H1 (cell line): ENCODE data around the gene RBMS1. TPM values are rescaled to one million over a fixed set of nuclear protein-coding genes. Genes with fewer than 3 reads are reported as not detected.

Experiments
- CTCF ChIA-PET: fragments of 300-600 bp; sonication (Branson Sonifier 250); formaldehyde crosslinking; loops from one replicate; lab custom pipeline; 2021; ENCODE audit not compliant: partially characterized antibody; lab: Charles Lee
- POLR2A ChIA-PET: fragments of 300-600 bp; sonication (Branson Sonifier 250); formaldehyde crosslinking; loops from one replicate; lab custom pipeline; 2021; ENCODE audit warnings: inconsistent platforms; ENCODE audit not compliant: partially characterized antibody; lab: Charles Lee
- DNase-seq, 2 experiments: peaks; one replicate each; pipeline versions ENCODE4 v3.0.0 to v3.0.0-alpha.2; 2010 to 2022; ENCODE audit warnings: low spot score in 2 of 2, low read depth in 1 of 2, mixed read lengths in 1 of 2
- FAIRE-seq: peaks from 2 replicates; lab custom pipeline; 2011; peaks lifted over from hg19 to GRCh38; lab: Jason Lieb, UNC
- H2AFZ ChIP-seq: 2 replicates; pipeline ENCODE4 v1.8.1; 2012; ENCODE audit warnings: low read length, inconsistent platforms
- H2AK5ac ChIP-seq: 2 replicates; pipeline ENCODE4 v1.6.1; 2013; ENCODE audit warnings: low read depth, low read length
- H2BK120ac ChIP-seq: replicated peaks from 2 replicates; pipeline ENCODE3; 2013; ENCODE audit warnings: low read depth, low read length, inconsistent platforms
- H2BK12ac ChIP-seq: 2 replicates; pipeline ENCODE4 v1.6.1; 2013; ENCODE audit warnings: low read depth, low read length
- H2BK15ac ChIP-seq: 2 replicates; pipeline ENCODE4 v1.6.1; 2013; ENCODE audit warnings: low read length
- H2BK20ac ChIP-seq: 2 replicates; pipeline ENCODE4 v1.6.1; 2013; ENCODE audit warnings: low read length
- H2BK5ac ChIP-seq: 2 replicates; pipeline ENCODE4 v1.6.1; 2013; ENCODE audit warnings: low read depth, low read length
- H3K14ac ChIP-seq: 2 replicates; pipeline ENCODE4 v1.6.1; 2013; ENCODE audit warnings: inconsistent platforms; ENCODE audit not compliant: insufficient read length
- H3K18ac ChIP-seq: 2 replicates; pipeline ENCODE4 v1.6.1; 2013; ENCODE audit warnings: low read length; ENCODE audit errors: extremely low read depth
- H3K23ac ChIP-seq: 2 replicates; pipeline ENCODE4 v1.6.1; 2013; ENCODE audit warnings: inconsistent platforms; ENCODE audit not compliant: insufficient read length
- H3K23me2 ChIP-seq: 2 replicates; pipeline ENCODE4 v1.6.1; 2013; ENCODE audit warnings: low read depth, low read length
- H3K27ac ChIP-seq: 2 replicates; pipeline ENCODE4 v1.6.1; 2011; ENCODE audit warnings: low read depth, low read length, inconsistent platforms
- H3K27me3 ChIP-seq, 4 experiments: replicated peaks in 1 of 4; 1 replicate in 1 of 4; 2 replicates in 3 of 4; pipeline versions ENCODE4 v1.6.1 to v1.8.1; 2011 to 2013; ENCODE audit warnings: low read length in 3 of 4, mild to moderate bottlenecking in 3 of 4, inconsistent platforms in 2 of 4, mixed read lengths in 2 of 4, moderate library complexity in 1 of 4; ENCODE audit not compliant: control insufficient read depth in 3 of 4, insufficient read depth in 3 of 4; ENCODE audit errors: extremely low read depth in 1 of 4
- H3K36me3 ChIP-seq, 4 experiments: 2 replicates each; pipeline versions ENCODE4 v1.6.1 to v1.8.1; 2011 to 2013; ENCODE audit warnings: mild to moderate bottlenecking in 4 of 4, low read length in 3 of 4, moderate library complexity in 2 of 4, control low read depth in 1 of 4, inconsistent platforms in 1 of 4; ENCODE audit not compliant: insufficient read depth in 4 of 4, control insufficient read depth in 2 of 4
- H3K4ac ChIP-seq: replicated peaks from 2 replicates; pipeline ENCODE3; 2013; ENCODE audit warnings: low read length, low read depth, mixed read lengths, inconsistent platforms; ENCODE audit not compliant: insufficient read length
- H3K4me1 ChIP-seq, 4 experiments: replicated peaks in 1 of 4; 1 replicate in 1 of 4; 2 replicates in 3 of 4; pipeline versions ENCODE4 v1.6.1 to v1.8.1; 2011 to 2013; ENCODE audit warnings: low read length in 3 of 4, inconsistent platforms in 2 of 4, mixed read lengths in 1 of 4; ENCODE audit not compliant: insufficient read depth in 4 of 4, control insufficient read depth in 3 of 4
- H3K4me2 ChIP-seq, 2 experiments: 2 replicates each; pipeline versions ENCODE4 v1.6.1 to v1.8.1; 2011 to 2013; ENCODE audit warnings: low read depth in 2 of 2, low read length in 2 of 2, control low read depth in 1 of 2, inconsistent platforms in 1 of 2, mild to moderate bottlenecking in 1 of 2; ENCODE audit not compliant: insufficient read depth in 1 of 2
- H3K4me3 ChIP-seq, 4 experiments: fragments of 200-600, 300-600 bp in 1 of 4; sonication (generic), shearing (Covaris generic), sonication (Bioruptor Twin) in 1 of 4; 2 replicates each; pipeline versions ENCODE4 v1.5.1 to v1.8.1; 2011 to 2016; ENCODE audit warnings: low read length in 4 of 4, low read depth in 3 of 4, control low read depth in 2 of 4, inconsistent platforms in 2 of 4, mild to moderate bottlenecking in 2 of 4, mixed read lengths in 1 of 4, moderate library complexity in 1 of 4; ENCODE audit not compliant: insufficient read depth in 2 of 4; ENCODE audit errors: extremely low read depth in 1 of 4
- H3K56ac ChIP-seq: replicated peaks from 2 replicates; pipeline ENCODE3; 2013; ENCODE audit warnings: low read depth, mild to moderate bottlenecking, mixed read lengths, low read length, inconsistent platforms; ENCODE audit not compliant: insufficient read length
- H3K79me1 ChIP-seq: 2 replicates; pipeline ENCODE4 v1.6.1; 2013; ENCODE audit warnings: low read depth, low read length, control low read depth
- H3K79me2 ChIP-seq, 2 experiments: 2 replicates each; pipeline versions ENCODE4 v1.6.1 to v1.8.1; 2012 to 2013; ENCODE audit warnings: low read length in 2 of 2, mild to moderate bottlenecking in 2 of 2, inconsistent platforms in 1 of 2; ENCODE audit not compliant: insufficient read depth in 2 of 2, control insufficient read depth in 1 of 2
- H3K9ac ChIP-seq, 4 experiments: replicated peaks in 1 of 4; 1 replicate in 1 of 4; 2 replicates in 3 of 4; pipeline versions ENCODE4 v1.6.1 to v1.8.1; 2011 to 2013; ENCODE audit warnings: low read depth in 3 of 4, low read length in 3 of 4, control low read depth in 2 of 4, mild to moderate bottlenecking in 2 of 4, moderate library complexity in 2 of 4, inconsistent platforms in 1 of 4; ENCODE audit errors: extremely low read depth in 1 of 4
- H3K9me3 ChIP-seq, 2 experiments: 2 replicates each; pipeline versions ENCODE4 v1.6.1 to v1.8.1; 2012 to 2013; ENCODE audit warnings: mild to moderate bottlenecking in 2 of 2, moderate library complexity in 2 of 2, control low read depth in 1 of 2, inconsistent platforms in 1 of 2, low read depth in 1 of 2, low read length in 1 of 2, mixed read lengths in 1 of 2; ENCODE audit not compliant: insufficient read depth in 2 of 2
- H4K20me1 ChIP-seq, 2 experiments: replicated peaks in 1 of 2; 2 replicates each; pipeline versions ENCODE3 to v1.8.1; 2011 to 2013; ENCODE audit warnings: inconsistent platforms in 2 of 2, low read length in 2 of 2, mild to moderate bottlenecking in 1 of 2; ENCODE audit not compliant: insufficient read depth in 2 of 2, control insufficient read depth in 1 of 2
- H4K5ac ChIP-seq: 2 replicates; pipeline ENCODE4 v1.6.1; 2013; ENCODE audit warnings: low read length, low read depth, mixed read lengths, inconsistent platforms; ENCODE audit not compliant: insufficient read length
- H4K8ac ChIP-seq: 2 replicates; pipeline ENCODE4 v1.8.0; 2013; ENCODE audit warnings: mild to moderate bottlenecking, moderate library complexity, low read length, inconsistent platforms; ENCODE audit not compliant: insufficient read depth; ENCODE audit errors: extremely low read depth
- H4K91ac ChIP-seq: replicated peaks from 2 replicates; pipeline ENCODE3; 2013; ENCODE audit warnings: low read length, mixed read lengths, inconsistent platforms; ENCODE audit not compliant: insufficient read length
- CBX5 ChIP-seq: fragments of 300-800, 300-1000 bp; sonication (generic); IDR thresholded peaks from 2 replicates; pipeline ENCODE4 v1.7.1; 2016; ENCODE audit warnings: antibody characterized with exemption, low read length, low read depth
- CTCF ChIP-seq, 3 experiments: IDR thresholded peaks; 1 replicate in 2 of 3; 2 replicates in 1 of 3; pipeline versions ENCODE4 v1.5.1 to v1.6.1; 2011; ENCODE audit warnings: low read length in 3 of 3, mild to moderate bottlenecking in 3 of 3, inconsistent platforms in 2 of 3, low read depth in 1 of 3, moderate library complexity in 1 of 3; ENCODE audit not compliant: insufficient read depth in 1 of 3; ENCODE audit errors: control extremely low read depth in 1 of 3
- KDM1A ChIP-seq: fragments of 200-600, 300-600 bp; sonication (generic); IDR thresholded peaks from 2 replicates; pipeline ENCODE4 v1.7.1; 2016; ENCODE audit warnings: mild to moderate bottlenecking, low read length, borderline replicate concordance
- SP4 ChIP-seq: IDR thresholded peaks from 2 replicates; pipeline ENCODE4 v1.6.1; 2012; ENCODE audit warnings: low read length, inconsistent platforms
- SUZ12 ChIP-seq: fragments of 200-600 bp; sonication (generic); IDR thresholded peaks from 2 replicates; pipeline ENCODE4 v1.6.1; 2012; ENCODE audit warnings: mild to moderate bottlenecking, inconsistent platforms, low read length, moderate library complexity, mixed read lengths
- USF2 ChIP-seq: IDR thresholded peaks from 2 replicates; pipeline ENCODE4 v1.6.1; 2011; ENCODE audit warnings: low read length, improper control_type of control experiment
- YY1 ChIP-seq: IDR thresholded peaks from 2 replicates; pipeline ENCODE4 v1.6.1; 2011; ENCODE audit warnings: low read depth, mild to moderate bottlenecking, low read length
- WGBS, 2 experiments: shearing (Covaris generic) in 1 of 2; methylation state at CpG; one replicate each; pipeline versions ENCODE4 v1.1.6 to v1.1.7; 2013 to 2015; ENCODE audit warnings: low lambda C conversion rate in 2 of 2, mixed read lengths in 2 of 2, inconsistent platforms in 1 of 2, low coverage in 1 of 2, missing lambda C conversion rate in 1 of 2; ENCODE audit not compliant: insufficient replicate concordance in 2 of 2, insufficient coverage in 1 of 2, insufficient read length in 1 of 2; ENCODE audit errors: extremely low coverage in 1 of 2, missing lambda C conversion rate in 1 of 2; 5-methylcytosine and 5-hydroxymethylcytosine counted together
- polyA plus RNA-seq, 7 experiments: library from polyadenylated mRNA; depleted of rRNA in 3 of 7; stranded (reverse) in 5 of 7; unstranded in 2 of 7; fragments of >200 nt in 5 of 7; fragments of 200-250 nt in 2 of 7; gene quantifications; 1 replicate in 5 of 7; 2 replicates in 1 of 7; 4 replicates in 1 of 7; pipeline versions ENCODE4 v1.2.1 to v1.2.3, GENCODE V29; 2011 to 2013; ENCODE audit warnings: missing spikeins in 2 of 7, mixed read lengths in 2 of 7
- total RNA-seq: library from RNA; stranded (reverse); fragmentation: NEBNext Ultra II Directional; extraction: Animal tissue kit (Norgen Biotek cat#: 25700); gene quantifications from 2 replicates; pipeline ENCODE4 v1.2.1, GENCODE V29; 2021
- TF ChIP-seq, protein P1 (sequence below): IDR thresholded peaks from 2 replicates; pipeline ENCODE4 v1.6.1; 2011; ENCODE audit warnings: low read depth, mild to moderate bottlenecking, low read length; ENCODE audit not compliant: insufficient read depth

RBMS1 gene
- total and polyA plus RNA-seq, 2 of the 8 experiments (the other 6 are each of a cell fraction or from before 2014, with no cell fraction given) = 53.7 to 60.0 TPM

GRCh38 chr2:160469621-160470204, 23.9 kb downstream of the RBMS1 start:
- Histone ChIP-seq H4K20me1 (peaks cover 0 to 2% of the 10 kb centered on the region in 2 experiments), H3K79me2 (peaks cover 0 to 82% of the 10 kb centered on the region in 2 experiments; a peak in 3 of 4 replicates), H3K4me2 (no peak overlapping the region), H2BK12ac (no peak overlapping the region), H4K91ac (no peak overlapping the region), H2BK15ac (no peak overlapping the region), H3K4ac (no peak overlapping the region), H3K56ac (no peak overlapping the region), H2BK5ac (no peak overlapping the region), H3K4me1 (peaks cover 0 to 10% (median 2%) of the 10 kb centered on the region in 4 experiments; a peak in 4 of 7 replicates), H3K27ac (no peak overlapping the region), H3K9me3 (no peaks in the 10 kb centered on the region), H2AK5ac (no peak overlapping the region), H3K23me2 (no peaks in the 10 kb centered on the region), H3K9ac (no peak overlapping the region), H4K8ac (no peak overlapping the region), H3K23ac (no peak overlapping the region), H3K27me3 (no peaks in the 10 kb centered on the region), H4K5ac (no peak overlapping the region), H3K79me1 (no peaks in the 10 kb centered on the region), H3K4me3 (no peak overlapping the region), H3K14ac (no peak overlapping the region), H2BK20ac (no peak overlapping the region), H2BK120ac (no peak overlapping the region), H3K18ac (no peak overlapping the region), H2AFZ (no peak overlapping the region), H3K36me3 (no peaks in the 10 kb centered on the region)
- WGBS, 2 experiments = 91% methylated on average over 5 of the region's 5 CpGs; no CpG with 5 or more reads in 1 of the 2 experiments
- DNase-seq (no peak), FAIRE-seq (no peak)
- ChIA-PET CTCF (interaction anchor here (1.1 kb wide), 1 partner anchor 8 kb away, joined by 3 read pairs; no protein-coding TSS in a partner anchor), POLR2A (no interaction called here)
- TF ChIP-seq, protein P1, sequence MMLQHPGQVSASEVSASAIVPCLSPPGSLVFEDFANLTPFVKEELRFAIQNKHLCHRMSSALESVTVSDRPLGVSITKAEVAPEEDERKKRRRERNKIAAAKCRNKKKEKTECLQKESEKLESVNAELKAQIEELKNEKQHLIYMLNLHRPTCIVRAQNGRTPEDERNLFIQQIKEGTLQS = no peak
- TF ChIP-seq KDM1A (no peak), SUZ12 (no peak), SP4 (no peak), CTCF (IDR thresholded peaks at IDR 0.05; ENCODE audit: control extremely low read depth in 1 of 3, insufficient read depth in 1 of 3, low read depth in 1 of 3, low read length in 3 of 3) (no peak), CBX5 (no peak), YY1 (no peak), USF2 (no peak)
